HEK293T (cell line): ENCODE data around the gene COPG2.

Experiments used
- CTCF ChIA-PET: fragments of 350-600 bp; formaldehyde crosslinking; extraction: SDS; loops from one replicate; lab custom pipeline; 2021; ENCODE audit warnings: antibody characterized with exemption, inconsistent platforms; lab: Yijun Ruan, JAX
- POLR2A ChIA-PET: fragments of 350-600 bp; formaldehyde crosslinking; extraction: SDS; loops from one replicate; lab custom pipeline; 2020; ENCODE audit warnings: antibody characterized with exemption, inconsistent platforms; lab: Yijun Ruan, JAX
- DNase-seq: peaks from one replicate; pipeline ENCODE4 v3.0.0; 2012; ENCODE audit warnings: mixed read lengths; ENCODE audit errors: extremely low spot score
- ARNT ChIP-seq: fragments of 450-650 bp; IDR thresholded peaks from 2 replicates; pipeline ENCODE4 v1.6.1; 2017; ENCODE audit warnings: mild to moderate bottlenecking
- BHLHE40 ChIP-seq: fragments of 450-650 bp; IDR thresholded peaks from 2 replicates; pipeline ENCODE4 v1.6.1; 2016; ENCODE audit warnings: mild to moderate bottlenecking, moderate library complexity, borderline replicate concordance
- CTBP1 ChIP-seq: fragments of 450-650 bp; IDR thresholded peaks from 2 replicates; pipeline ENCODE4 v1.6.1; 2016; ENCODE audit warnings: borderline replicate concordance
- ELF4 ChIP-seq: fragments of 450-650 bp; IDR thresholded peaks from 2 replicates; pipeline ENCODE4 v1.6.1; 2017; ENCODE audit warnings: antibody characterized with exemption
- FOXA1 ChIP-seq: fragments of 450-650 bp; IDR thresholded peaks from 2 replicates; pipeline ENCODE4 v1.6.1; 2016; ENCODE audit warnings: mild to moderate bottlenecking
- FOXK2 ChIP-seq: fragments of 450-650 bp; IDR thresholded peaks from 2 replicates; pipeline ENCODE4 v1.6.1; 2016; ENCODE audit warnings: mild to moderate bottlenecking
- FOXM1 ChIP-seq: fragments of 450-650 bp; IDR thresholded peaks from 2 replicates; pipeline ENCODE4 v1.6.1; 2017; ENCODE audit warnings: mild to moderate bottlenecking, borderline replicate concordance
- HDGF ChIP-seq: fragments of 450-650 bp; IDR thresholded peaks from 2 replicates; pipeline ENCODE4 v1.6.1; 2017; ENCODE audit warnings: antibody characterized with exemption, borderline replicate concordance
- L3MBTL2 ChIP-seq: fragments of 450-650 bp; conservative IDR thresholded peaks from 2 replicates; pipeline ENCODE4 v1.6.1; 2016; ENCODE audit warnings: mild to moderate bottlenecking
- LEF1 ChIP-seq: fragments of 450-650 bp; IDR thresholded peaks from 2 replicates; pipeline ENCODE4 v1.6.1; 2017; ENCODE audit warnings: mild to moderate bottlenecking, borderline replicate concordance
- NFRKB ChIP-seq: fragments of 450-650 bp; IDR thresholded peaks from 2 replicates; pipeline ENCODE4 v1.6.1; 2016; ENCODE audit warnings: mild to moderate bottlenecking, moderate library complexity
- PKNOX1 ChIP-seq: fragments of 450-650 bp; IDR thresholded peaks from 2 replicates; pipeline ENCODE4 v1.6.1; 2016
- SP1 ChIP-seq: fragments of 450-650 bp; IDR thresholded peaks from 2 replicates; pipeline ENCODE4 v1.6.1; 2017
- SUZ12 ChIP-seq: fragments of 450-650 bp; IDR thresholded peaks from 2 replicates; pipeline ENCODE4 v1.6.1; 2016; ENCODE audit warnings: mild to moderate bottlenecking
- TARDBP ChIP-seq: fragments of 450-650 bp; IDR thresholded peaks from 2 replicates; pipeline ENCODE4 v1.6.1; 2016
- ZNF384 ChIP-seq: fragments of 450-650 bp; IDR thresholded peaks from 2 replicates; pipeline ENCODE4 v1.6.1; 2016

COPG2 gene

GRCh38 chr7:130486954-130487436, 181.6 kb downstream of the COPG2 start:
- POLR2A ChIA-PET, result no interaction called here
- CTCF ChIA-PET, result no interaction called here
- no peak for DNase-seq
- no peak for TF ChIP-seq SUZ12
- TF ChIP-seq ARNT, result no peak
- no peak for TF ChIP-seq ELF4
- no peak for TF ChIP-seq SP1
- TF ChIP-seq FOXK2, result no peak
- TF ChIP-seq HDGF, result no peak
- TF ChIP-seq TARDBP, result no peak
- TF ChIP-seq FOXA1, result no peak
- no peak for TF ChIP-seq ZNF384
- no peak for TF ChIP-seq BHLHE40
- TF ChIP-seq PKNOX1, result no peak
- TF ChIP-seq L3MBTL2, result no peak
- no peak for TF ChIP-seq CTBP1
- TF ChIP-seq NFRKB, result no peak
- TF ChIP-seq LEF1, result no peak
- TF ChIP-seq FOXM1, result no peak

DNA sequence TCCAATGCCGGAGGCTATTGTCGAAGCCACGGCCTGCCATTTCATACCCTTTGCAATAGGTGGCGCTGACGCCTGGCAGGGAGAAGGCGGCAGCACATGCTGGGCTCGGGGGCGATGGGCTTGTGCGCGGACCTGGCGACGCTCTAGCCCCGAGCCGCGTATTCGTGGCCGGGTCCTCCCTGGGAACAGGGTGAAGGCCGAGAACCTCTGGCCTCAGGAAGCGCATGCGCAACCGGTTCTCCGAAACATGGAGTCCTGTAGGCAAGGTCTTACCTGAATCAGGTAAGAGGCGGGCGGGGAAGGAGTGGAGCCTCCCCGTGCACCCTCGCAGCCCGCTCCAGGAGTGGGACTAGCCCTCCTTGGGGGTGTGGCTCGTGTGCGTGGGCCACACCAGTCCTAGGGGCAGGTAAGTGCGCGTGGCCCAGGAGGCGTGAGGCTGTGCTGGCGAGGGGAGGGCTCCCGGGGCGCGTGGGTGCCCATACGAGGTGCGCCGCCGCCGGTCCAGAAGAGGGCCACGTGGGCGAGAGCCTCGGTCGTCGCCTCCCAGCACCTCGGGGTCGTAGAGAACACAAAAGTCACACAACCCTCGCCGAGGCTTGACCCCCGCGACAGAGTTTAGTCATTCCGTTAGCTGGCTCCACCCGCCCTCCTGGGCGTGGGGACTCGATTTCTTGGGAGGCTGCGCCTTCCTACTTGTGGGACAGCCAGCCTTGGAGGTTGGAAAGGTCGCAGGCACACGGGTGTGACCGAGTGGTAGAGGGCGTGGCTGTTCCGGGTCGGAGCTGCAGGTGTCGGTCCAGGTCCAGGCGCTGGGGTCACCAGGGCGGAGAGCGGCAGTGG, 182.2 kb downstream of the COPG2 start:
- POLR2A ChIA-PET, result no interaction called here
- CTCF ChIA-PET, result no interaction called here
- no peak for DNase-seq
- no peak for TF ChIP-seq PKNOX1
- no peak for TF ChIP-seq BHLHE40
- TF ChIP-seq L3MBTL2, result no peak
- no peak for TF ChIP-seq HDGF
- no peak for TF ChIP-seq SP1
- no peak for TF ChIP-seq ZNF384
- TF ChIP-seq FOXM1, result no peak

DNA sequence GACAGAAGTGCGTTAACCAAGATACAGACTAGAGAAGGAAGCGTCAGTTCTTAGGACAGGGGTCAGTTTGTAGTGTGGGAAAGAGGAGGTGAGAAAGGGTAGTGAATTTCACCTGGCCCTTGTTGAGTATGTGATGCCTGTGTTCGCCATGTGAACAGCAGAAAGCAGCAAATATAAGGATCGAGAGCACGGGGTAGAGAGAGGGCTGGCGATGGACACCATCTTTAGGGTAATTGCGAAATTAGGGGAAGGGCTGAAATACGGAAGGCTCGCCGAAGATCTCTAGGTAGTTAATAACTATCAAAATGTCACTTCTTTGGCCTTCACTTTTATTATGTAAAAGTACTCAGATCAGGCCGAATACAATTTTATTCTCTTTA, 182.8 kb downstream of the COPG2 start:
- ChIA-PET POLR2A (no interaction called here), CTCF (no interaction called here)
- no peak for DNase-seq

GRCh38 chr7:130483031-130483430, 185.5 kb downstream of the COPG2 start:
- no peak for DNase-seq
- TF ChIP-seq SP1, result no peak
- no peak for TF ChIP-seq PKNOX1
- no peak for TF ChIP-seq BHLHE40
- no peak for TF ChIP-seq CTBP1
- no peak for TF ChIP-seq NFRKB
- TF ChIP-seq FOXA1, result no peak
- no peak for TF ChIP-seq SUZ12
- no peak for TF ChIP-seq L3MBTL2
- TF ChIP-seq HDGF, result no peak
- TF ChIP-seq ARNT, result no peak
- no peak for TF ChIP-seq ELF4
- no peak for TF ChIP-seq FOXM1
- TF ChIP-seq ZNF384, result no peak
- no peak for TF ChIP-seq FOXK2
- no peak for TF ChIP-seq LEF1
- no peak for TF ChIP-seq TARDBP
- POLR2A ChIA-PET, result no interaction called here
- CTCF ChIA-PET, result interaction anchor here (0.7 kb wide), 1 partner anchor 1599 kb away, joined by 3 read pairs; no protein-coding TSS in a partner anchor

More for the DNA sequence above, 182.8 kb downstream of the COPG2 start:
- TF ChIP-seq HDGF (no peak), LEF1 (no peak), TARDBP (no peak), BHLHE40 (no peak), FOXM1 (no peak), PKNOX1 (no peak), SP1 (no peak), CTBP1 (no peak), FOXK2 (no peak), NFRKB (no peak), ELF4 (no peak), FOXA1 (no peak), SUZ12 (no peak), L3MBTL2 (no peak), ARNT (no peak), ZNF384 (no peak)

- POLR2A ChIA-PET, result no interaction called here
- TF ChIP-seq SP1 (no peak), FOXM1 (no peak), TARDBP (no peak), NFRKB (no peak), ZNF384 (no peak), CTBP1 (no peak)
- CTCF ChIA-PET, result no interaction called here
- DNase-seq, result no peak
Measured at GRCh38 chr7:130481898-130482297, 186.7 kb downstream of the COPG2 start.
